K562 (cell line): ENCODE data around the gene PIGN. TPM values are rescaled to one million over a fixed set of nuclear protein-coding genes. Genes with fewer than 3 reads are reported as not detected.

ENCODE experiments used
- ATAC-seq: fragments of 200-7000 bp; cut with Tn5 transposase; 3 replicates; pipeline ENCODE4 v1.9.1; 2020; ENCODE audit warnings: moderate library complexity
- BruUV-seq: library from RNA; stranded (reverse); fragments of 400-500 nt; replicated peaks from 2 replicates; lab custom pipeline; 2021; lab: Mats Ljungman, UMichigan
- CTCF ChIA-PET: fragments of 300-600 bp; formaldehyde crosslinking; extraction: SDS; loops from one replicate; lab custom pipeline; 2021; ENCODE audit warnings: low intra/inter-chr PET ratio; lab: Yijun Ruan, JAX
- POLR2A ChIA-PET: fragments of 300-600, 350-650 bp; sonication (Branson Sonifier 250); formaldehyde crosslinking; extraction: SDS; loops from one replicate; lab custom pipeline; 2021; ENCODE audit warnings: antibody characterized with exemption, inconsistent platforms; lab: Yijun Ruan, JAX
- DNase-seq, 4 experiments: peaks; one replicate each; pipeline versions ENCODE4 v3.0.0 to v3.0.0-alpha.2; 2011 to 2018; ENCODE audit warnings: low spot score in 3 of 4, mixed read lengths in 3 of 4; ENCODE audit errors: extremely low read depth in 1 of 4
- FAIRE-seq: peaks from 2 replicates; lab custom pipeline; 2011; peaks lifted over from hg19 to GRCh38; lab: Jason Lieb, UNC
- H2AFZ ChIP-seq: 2 replicates; pipeline ENCODE4 v1.6.0; 2011; ENCODE audit warnings: low read depth, low read length, control low read depth, inconsistent platforms
- H3K27ac ChIP-seq: fragments of 200-600 bp; 3 replicates; pipeline ENCODE4 v1.8.0; 2011; ENCODE audit warnings: low read depth, mild to moderate bottlenecking, control low read depth, inconsistent platforms, low read length, moderate library complexity, mixed read lengths; ENCODE audit errors: extremely low read depth
- H3K27me3 ChIP-seq, 2 experiments: fragments of 300-600 bp in 1 of 2; 2 replicates in 1 of 2; 3 replicates in 1 of 2; pipeline versions ENCODE4 v1.6.0 to v1.8.0; 2011; ENCODE audit warnings: inconsistent platforms in 2 of 2, low read length in 2 of 2, mild to moderate bottlenecking in 1 of 2, mixed read lengths in 1 of 2, moderate library complexity in 1 of 2; ENCODE audit not compliant: control insufficient read depth in 2 of 2, insufficient read depth in 2 of 2
- H3K36me3 ChIP-seq: fragments of 300-600 bp; 3 replicates; pipeline ENCODE4 v1.8.0; 2011; ENCODE audit warnings: mild to moderate bottlenecking, low read length, inconsistent platforms; ENCODE audit not compliant: control insufficient read depth, insufficient read depth
- H3K4me1 ChIP-seq, 2 experiments: fragments of 200-600 bp in 1 of 2; replicated peaks in 1 of 2; 2 replicates in 1 of 2; 3 replicates in 1 of 2; pipeline versions ENCODE4 v1.5.1 to v1.8.0; 2011; ENCODE audit warnings: inconsistent platforms in 2 of 2, low read length in 2 of 2, mild to moderate bottlenecking in 1 of 2, mixed read lengths in 1 of 2, moderate library complexity in 1 of 2; ENCODE audit not compliant: control insufficient read depth in 2 of 2, insufficient read depth in 2 of 2
- H3K4me2 ChIP-seq: 2 replicates; pipeline ENCODE4 v1.6.1; 2011; ENCODE audit warnings: low read length, control low read depth, inconsistent platforms, mixed read lengths; ENCODE audit not compliant: insufficient read depth
- H3K4me3 ChIP-seq: fragments of 200-600 bp; sonication (generic), shearing (Covaris generic); 2 replicates; pipeline ENCODE4 v1.5.1; 2016; ENCODE audit warnings: control low read depth, inconsistent platforms
- H3K79me2 ChIP-seq: fragments of 200-600 bp; 3 replicates; pipeline ENCODE4 v1.8.0; 2011; ENCODE audit warnings: low read length, inconsistent platforms; ENCODE audit not compliant: control insufficient read depth, insufficient read depth
- H3K9ac ChIP-seq, 2 experiments: 2 replicates each; pipeline versions ENCODE4 v1.6.0 to v1.6.1; 2011; ENCODE audit warnings: low read depth in 2 of 2, low read length in 2 of 2, control low read depth in 1 of 2, inconsistent platforms in 1 of 2, mild to moderate bottlenecking in 1 of 2, mixed read lengths in 1 of 2; ENCODE audit not compliant: insufficient read depth in 1 of 2
- H3K9me1 ChIP-seq: one replicate; pipeline ENCODE4 v1.6.0; 2011; ENCODE audit warnings: inconsistent platforms, mild to moderate bottlenecking, low read length, moderate library complexity; ENCODE audit not compliant: control insufficient read depth, insufficient read depth
- H3K9me3 ChIP-seq: replicated peaks from 2 replicates; pipeline ENCODE4 v1.5.1; 2011; ENCODE audit warnings: low read depth, low read length, inconsistent platforms; ENCODE audit not compliant: control insufficient read depth, insufficient read depth
- H4K20me1 ChIP-seq: replicated peaks from 2 replicates; pipeline ENCODE4 v1.6.1; 2011; ENCODE audit warnings: low read length, inconsistent platforms, mixed read lengths; ENCODE audit not compliant: control insufficient read depth, insufficient read depth
- BMI1 ChIP-seq: fragments of 150-350 bp; IDR thresholded peaks from 2 replicates; pipeline ENCODE4 v1.6.1; 2014; ENCODE audit warnings: low read length
- CBX3 ChIP-seq, 2 experiments: IDR thresholded peaks; 1 replicate in 1 of 2; 2 replicates in 1 of 2; pipeline ENCODE4 v1.6.1; 2012; ENCODE audit warnings: inconsistent platforms in 2 of 2, low read length in 2 of 2, borderline replicate concordance in 1 of 2, control low read depth in 1 of 2
- CEBPB ChIP-seq: fragments of 450-650 bp; IDR thresholded peaks from 2 replicates; pipeline ENCODE4 v1.6.1; 2016; ENCODE audit warnings: missing genetic modification characterization, missing compliant biosample characterization
- CREB5 ChIP-seq: fragments of 250-450 bp; sonication (Bioruptor Pico); IDR thresholded peaks from 2 replicates; pipeline ENCODE4 v1.5.0; 2020; ENCODE audit warnings: mild to moderate bottlenecking
- CTCFL ChIP-seq: IDR thresholded peaks from 2 replicates; pipeline ENCODE4 v1.6.1; 2011; ENCODE audit warnings: borderline replicate concordance, low read depth, mild to moderate bottlenecking, moderate library complexity, low read length; ENCODE audit not compliant: insufficient read depth, poor library complexity, severe bottlenecking
- ELF1 ChIP-seq: fragments of 200-800 bp; sonication (Bioruptor generic); IDR thresholded peaks from 2 replicates; pipeline ENCODE4 v1.6.1; 2016; ENCODE audit warnings: missing genetic modification characterization, missing compliant biosample characterization
- ETS1 ChIP-seq: conservative IDR thresholded peaks from 2 replicates; pipeline ENCODE4 v1.6.1; 2011; ENCODE audit warnings: low read depth, mild to moderate bottlenecking, low read length; ENCODE audit not compliant: control insufficient read depth
- RUNX1 ChIP-seq: sonication (generic); IDR thresholded peaks from 2 replicates; pipeline ENCODE4 v1.6.1; 2016; ENCODE audit warnings: antibody characterized with exemption, low read depth
- WGBS: fragments of 100-300 bp; shearing (Covaris generic); methylation state at CpG from one replicate; pipeline ENCODE4 v1.1.6; 2016; ENCODE audit warnings: low coverage, mixed read lengths; ENCODE audit not compliant: insufficient coverage; ENCODE audit errors: missing lambda C conversion rate; 5-methylcytosine and 5-hydroxymethylcytosine counted together
- in situ Hi-C: fragments of 300-500 bp; cut with MboI; formaldehyde crosslinking; loops from 4 replicates; pipeline ENCODE4 v1.15.0; 2018; ENCODE audit warnings: inconsistent platforms, mixed read lengths
- intact Hi-C: fragments of 100-400 bp; cut with micrococcal nuclease; formaldehyde crosslinking; loops from 2 replicates; pipeline ENCODE4 v1.14.2; 2022
- polyA plus RNA-seq, 8 experiments: library from polyadenylated mRNA; depleted of rRNA in 4 of 8; stranded (reverse) in 5 of 8; unstranded in 3 of 8; fragments of >200 nt; fragmentation: Nextera tagmentation in 2 of 8; fragmentation: Illumina TruSeq in 1 of 8; extraction: Ambion mirVana in 2 of 8; extraction: Trizol in 1 of 8; gene quantifications; 2 replicates each; pipeline versions ENCODE4 v1.2.1 to v1.2.3, GENCODE V29; 2011 to 2014; ENCODE audit warnings: inconsistent platforms in 1 of 8, missing spikeins in 1 of 8
- total RNA-seq, 7 experiments: library from RNA; depleted of rRNA in 6 of 7; stranded (reverse); fragments of >200 nt in 6 of 7; fragmentation: Illumina TruSeq in 2 of 7; extraction: Trizol in 2 of 7; gene quantifications; 2 replicates each; pipeline versions ENCODE4 v1.2.1 to v1.2.3, GENCODE V29; 2011 to 2021; ENCODE audit warnings: low replicate concordance in 1 of 7

Gene PIGN
- total and polyA plus RNA-seq, 9 of the 15 experiments (the other 6 are each of a cell fraction or from before 2014, with no cell fraction given) = 9.9 to 25.6 (median 17.3) TPM

GRCh38 chr18:62071071-62071470 lies 115.8 kb downstream of the PIGN start:
- POLR2A ChIA-PET = no interaction called here
- BruUV-seq = no TSS peak
- TF ChIP-seq ELF1 (tag) (no peak), BMI1 (no peak), ETS1 (no peak), CEBPB (tag) (no peak), CTCFL (no peak), RUNX1 (no peak), CREB5 (CRISPR knock-in tag) (no peak), CBX3 (IDR thresholded peaks at IDR 0.05; ENCODE audit: borderline replicate concordance in 1 of 2, low read length in 2 of 2) (no peak)
- H2AFZ ChIP-seq = no peak overlapping the region
- no peaks in the 10 kb centered on the region for H4K20me1 ChIP-seq
- H3K27me3 ChIP-seq = no peaks in the 10 kb centered on the region
- H3K9ac ChIP-seq = no peak overlapping the region
- no peak overlapping the region for H3K4me2 ChIP-seq
- in situ Hi-C loops = no loop called here
- H3K27ac ChIP-seq = no peak overlapping the region
- FAIRE-seq (no peak), ATAC-seq (no peak), DNase-seq (no peak)
- WGBS = 88% methylated on average over 3 of the region's 4 CpGs
- H3K9me3 ChIP-seq = no peaks in the 10 kb centered on the region
- intact Hi-C loops = no loop called here
- H3K36me3 ChIP-seq = no peaks in the 10 kb centered on the region
- CTCF ChIA-PET = no interaction called here
- H3K4me1 ChIP-seq = peaks cover 0 to 11% of the 10 kb centered on the region in 2 experiments; a peak in 2 of 5 replicates
- H3K79me2 ChIP-seq = no peaks in the 10 kb centered on the region
- no peak overlapping the region for H3K4me3 ChIP-seq
- H3K9me1 ChIP-seq = no peaks in the 10 kb centered on the region
